ENCODE results near the gene SMIM32. TPM values are rescaled to one million over a fixed set of nuclear protein-coding genes. Genes with fewer than 3 reads are reported as not detected.
A peak's percentile ranks its signal among the peaks of the same experiment; 100 is the strongest.

Gene SMIM32
- total and polyA plus RNA-seq, 2 donors (not counting 1 experiment from before 2014, with no cell fraction given): not detected

DNA sequence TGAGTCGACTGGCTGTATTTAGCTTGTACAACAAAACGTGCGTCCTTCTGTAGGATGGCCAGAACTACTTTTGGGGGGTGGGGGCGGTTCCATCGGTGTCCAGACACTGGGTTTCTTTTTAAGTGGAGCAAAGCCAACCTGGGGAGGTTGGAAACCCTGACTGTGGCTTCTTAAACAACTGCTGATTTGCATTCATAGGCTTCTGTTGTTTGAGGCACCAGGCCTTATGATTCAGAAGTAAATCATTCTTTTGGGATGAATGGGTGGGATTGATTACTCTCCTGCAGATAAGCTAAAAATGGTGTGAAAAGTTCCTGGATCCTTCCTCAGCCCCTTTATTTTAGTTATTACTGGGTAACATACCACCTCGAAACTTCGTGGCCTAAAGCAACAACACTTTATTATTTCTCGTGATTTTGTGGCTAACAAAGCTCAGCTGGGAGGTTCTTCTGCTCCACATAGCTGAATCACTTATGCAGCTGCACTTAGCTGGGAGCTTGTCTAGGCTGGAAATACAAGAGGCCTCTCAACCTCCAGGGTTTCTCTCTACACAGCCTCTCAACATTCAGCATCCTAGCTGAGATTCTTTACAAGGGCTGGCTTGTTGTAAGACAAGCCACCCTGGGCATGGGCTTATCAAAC is 12.2 kb upstream of the SMIM32 start:
- no peak overlapping the region for H3K4me3 ChIP-seq (replicated peaks in 1 of 4; ENCODE audit: control extremely low read depth in 1 of 4, insufficient read depth in 1 of 4, low read depth in 3 of 4, low read length in 4 of 4)
- H3K27me3 ChIP-seq (ENCODE audit: control insufficient read depth, insufficient read depth, low read length): no peaks in the 10 kb centered on the region
- no peaks in the 10 kb centered on the region for H3K79me2 ChIP-seq (ENCODE audit: control insufficient read depth, insufficient read depth, low read length)
- no peaks in the 10 kb centered on the region for H3K9me3 ChIP-seq (ENCODE audit: control insufficient read depth, insufficient read depth, low read depth, low read length)
- no peaks in the 10 kb centered on the region for H3K4me1 ChIP-seq (ENCODE audit: control insufficient read depth, extremely low read depth, insufficient read depth, low read length)
- no peak overlapping the region for H3K4me2 ChIP-seq (ENCODE audit: extremely low read depth, insufficient read depth, low read length)
- no peaks in the 10 kb centered on the region for H3K36me3 ChIP-seq (ENCODE audit: control insufficient read depth, insufficient read depth, low read length)
- H2AFZ ChIP-seq (ENCODE audit: low read length): no peak overlapping the region
- H3K27ac ChIP-seq (ENCODE audit: insufficient read depth, low read length): no peak overlapping the region
- TF ChIP-seq EZH2 (IDR thresholded peaks at IDR 0.05; ENCODE audit: low read length, missing control alignments): no peak
- no peak for TF ChIP-seq CTCF (conservative IDR thresholded peaks at IDR 0.05 in 1 of 2, IDR thresholded peaks at IDR 0.05 in 1 of 2; ENCODE audit: low read depth in 1 of 2, low read length in 2 of 2)
- H3K9ac ChIP-seq (ENCODE audit: insufficient read depth, low read length): no peak overlapping the region
- no peaks in the 10 kb centered on the region for H4K20me1 ChIP-seq (ENCODE audit: control insufficient read depth, extremely low read depth, insufficient read depth, low read length)
- peak in 1 of 2 donors; percentile 87 for DNase-seq (ENCODE audit: low read depth in 2 of 2)

- no peaks in the 10 kb centered on the region for H3K4me1 ChIP-seq (ENCODE audit: control insufficient read depth, extremely low read depth, insufficient read depth, low read length)
- TF ChIP-seq EZH2 (IDR thresholded peaks at IDR 0.05; ENCODE audit: low read length, missing control alignments) (no peak), CTCF (conservative IDR thresholded peaks at IDR 0.05 in 1 of 2, IDR thresholded peaks at IDR 0.05 in 1 of 2; ENCODE audit: low read depth in 1 of 2, low read length in 2 of 2) (no peak)
- H3K4me2 ChIP-seq (ENCODE audit: extremely low read depth, insufficient read depth, low read length): no peak overlapping the region
These were observed 10.5 kb upstream of the SMIM32 start for GRCh38 chr5:136203303-136203922.

GRCh38 chr5:136202469-136203205 is 9.7 kb upstream of the SMIM32 start:
- Histone ChIP-seq H3K9ac (ENCODE audit: insufficient read depth, low read length) (no peak overlapping the region), H3K4me2 (ENCODE audit: extremely low read depth, insufficient read depth, low read length) (no peak overlapping the region), H2AFZ (ENCODE audit: low read length) (no peak overlapping the region), H3K27ac (ENCODE audit: insufficient read depth, low read length) (no peak overlapping the region), H4K20me1 (ENCODE audit: control insufficient read depth, extremely low read depth, insufficient read depth, low read length) (no peaks in the 10 kb centered on the region), H3K36me3 (ENCODE audit: control insufficient read depth, insufficient read depth, low read length) (no peaks in the 10 kb centered on the region), H3K4me3 (replicated peaks in 1 of 4; ENCODE audit: control extremely low read depth in 1 of 4, insufficient read depth in 1 of 4, low read depth in 3 of 4, low read length in 4 of 4) (no peak overlapping the region), H3K27me3 (ENCODE audit: control insufficient read depth, insufficient read depth, low read length) (peaks cover 4% of the 10 kb centered on the region), H3K79me2 (ENCODE audit: control insufficient read depth, insufficient read depth, low read length) (no peaks in the 10 kb centered on the region), H3K4me1 (ENCODE audit: control insufficient read depth, extremely low read depth, insufficient read depth, low read length) (no peaks in the 10 kb centered on the region), H3K9me3 (ENCODE audit: control insufficient read depth, insufficient read depth, low read depth, low read length) (no peaks in the 10 kb centered on the region)
- no peak for DNase-seq (ENCODE audit: low read depth in 2 of 2)
- TF ChIP-seq EZH2 (IDR thresholded peaks at IDR 0.05; ENCODE audit: low read length, missing control alignments) (no peak), CTCF (conservative IDR thresholded peaks at IDR 0.05 in 1 of 2, IDR thresholded peaks at IDR 0.05 in 1 of 2; ENCODE audit: low read depth in 1 of 2, low read length in 2 of 2) (no peak)

More at GRCh38 chr5:136203303-136203922, 10.5 kb upstream of the SMIM32 start:
- Histone ChIP-seq H3K79me2 (ENCODE audit: control insufficient read depth, insufficient read depth, low read length) (no peaks in the 10 kb centered on the region), H4K20me1 (ENCODE audit: control insufficient read depth, extremely low read depth, insufficient read depth, low read length) (no peaks in the 10 kb centered on the region), H3K27ac (ENCODE audit: insufficient read depth, low read length) (no peak overlapping the region), H3K9ac (ENCODE audit: insufficient read depth, low read length) (no peak overlapping the region), H3K36me3 (ENCODE audit: control insufficient read depth, insufficient read depth, low read length) (no peaks in the 10 kb centered on the region), H3K27me3 (ENCODE audit: control insufficient read depth, insufficient read depth, low read length) (peaks cover 4% of the 10 kb centered on the region), H3K4me3 (replicated peaks in 1 of 4; ENCODE audit: control extremely low read depth in 1 of 4, insufficient read depth in 1 of 4, low read depth in 3 of 4, low read length in 4 of 4) (no peak overlapping the region), H2AFZ (ENCODE audit: low read length) (no peak overlapping the region), H3K9me3 (ENCODE audit: control insufficient read depth, insufficient read depth, low read depth, low read length) (no peaks in the 10 kb centered on the region)
- DNase-seq (ENCODE audit: low read depth in 2 of 2): no peak

Measured in fibroblast of lung (primary cell).